ENCODE data around the gene CUX1. TPM values are rescaled to one million over a fixed set of nuclear protein-coding genes. Genes with fewer than 3 reads are reported as not detected.
"Not testable (repeated sequence)": the region's sequence is repeated elsewhere in the genome, so short reads cannot be mapped to it uniquely, and the experiment has no call there.

Gene CUX1
- total RNA-seq, 4 donors from 2014 or later: 52.5 to 93.6 (median 63.7) TPM

DNA sequence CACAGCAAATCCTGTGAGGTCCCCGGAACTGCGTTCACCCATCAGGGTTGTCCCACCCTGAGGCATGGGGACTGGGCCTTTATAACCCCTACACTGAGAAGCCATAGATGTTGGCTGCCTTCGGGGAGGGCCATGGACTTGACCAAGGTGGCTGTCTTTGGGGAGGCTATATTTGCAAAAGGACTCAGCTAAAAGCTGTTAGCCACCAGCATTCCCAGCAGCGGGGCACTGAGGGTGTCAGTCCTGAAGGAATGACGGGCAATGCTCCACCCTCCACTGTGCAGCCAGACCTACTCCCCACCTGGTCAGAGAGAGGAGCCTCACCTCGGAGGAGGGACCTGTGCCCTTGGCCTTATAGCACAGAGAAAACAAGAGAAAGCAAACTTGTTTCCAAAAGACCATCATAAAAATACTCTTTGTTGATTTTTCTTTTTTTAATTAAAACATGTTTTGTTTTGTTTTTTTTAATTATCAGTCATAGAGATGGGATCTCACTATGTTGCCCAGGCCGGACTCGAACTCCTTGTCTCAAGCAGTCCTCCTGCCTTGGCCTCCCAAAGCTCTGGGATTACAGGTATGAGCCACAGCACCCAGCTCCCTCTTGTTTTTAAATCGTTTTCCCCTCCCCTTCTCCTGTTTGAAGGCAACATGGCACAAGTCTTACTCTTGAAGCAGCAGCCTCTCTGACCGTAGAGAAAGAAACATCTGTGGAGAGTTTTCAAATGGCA, 26.7 kb upstream of the CUX1 start:
- TF ChIP-seq, protein P1, sequence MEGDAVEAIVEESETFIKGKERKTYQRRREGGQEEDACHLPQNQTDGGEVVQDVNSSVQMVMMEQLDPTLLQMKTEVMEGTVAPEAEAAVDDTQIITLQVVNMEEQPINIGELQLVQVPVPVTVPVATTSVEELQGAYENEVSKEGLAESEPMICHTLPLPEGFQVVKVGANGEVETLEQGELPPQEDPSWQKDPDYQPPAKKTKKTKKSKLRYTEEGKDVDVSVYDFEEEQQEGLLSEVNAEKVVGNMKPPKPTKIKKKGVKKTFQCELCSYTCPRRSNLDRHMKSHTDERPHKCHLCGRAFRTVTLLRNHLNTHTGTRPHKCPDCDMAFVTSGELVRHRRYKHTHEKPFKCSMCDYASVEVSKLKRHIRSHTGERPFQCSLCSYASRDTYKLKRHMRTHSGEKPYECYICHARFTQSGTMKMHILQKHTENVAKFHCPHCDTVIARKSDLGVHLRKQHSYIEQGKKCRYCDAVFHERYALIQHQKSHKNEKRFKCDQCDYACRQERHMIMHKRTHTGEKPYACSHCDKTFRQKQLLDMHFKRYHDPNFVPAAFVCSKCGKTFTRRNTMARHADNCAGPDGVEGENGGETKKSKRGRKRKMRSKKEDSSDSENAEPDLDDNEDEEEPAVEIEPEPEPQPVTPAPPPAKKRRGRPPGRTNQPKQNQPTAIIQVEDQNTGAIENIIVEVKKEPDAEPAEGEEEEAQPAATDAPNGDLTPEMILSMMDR (IDR thresholded peaks at IDR 0.05): no peak
- TF ChIP-seq EP300 (IDR thresholded peaks at IDR 0.05) (no peak), POLR2AphosphoS5 (IDR thresholded peaks at IDR 0.05) (no peak), POLR2A (IDR thresholded peaks at IDR 0.05) (no peak)
- Histone ChIP-seq H3K4me3 (no peak overlapping the region), H3K36me3 (no peaks in the 10 kb centered on the region), H3K27me3 (no peaks in the 10 kb centered on the region), H3K9me3 (no peaks in the 10 kb centered on the region), H3K4me1 (peaks cover 7% of the 10 kb centered on the region), H3K27ac (no peak overlapping the region)
- 85% methylated on average over 10 of the region's 10 CpGs for WGBS
- no peak for DNase-seq (ENCODE audit: low spot score in 2 of 2)

GRCh38 chr7:101792051-101792681, 25.3 kb upstream of the CUX1 start:
- no peak for DNase-seq (ENCODE audit: low spot score in 2 of 2)
- Histone ChIP-seq H3K27me3 (peaks cover under 1% of the 10 kb centered on the region), H3K4me3 (no peak overlapping the region), H3K36me3 (no peaks in the 10 kb centered on the region), H3K27ac (no peak overlapping the region), H3K9me3 (no peaks in the 10 kb centered on the region), H3K4me1 (peaks cover 7% of the 10 kb centered on the region)
- no peak for TF ChIP-seq POLR2AphosphoS5 (IDR thresholded peaks at IDR 0.05)
- TF ChIP-seq, protein P1 (IDR thresholded peaks at IDR 0.05): no peak
- TF ChIP-seq POLR2A (IDR thresholded peaks at IDR 0.05): no peak
- TF ChIP-seq EP300 (IDR thresholded peaks at IDR 0.05): no peak
- WGBS: 50% methylated on average over 9 of the region's 9 CpGs

DNA sequence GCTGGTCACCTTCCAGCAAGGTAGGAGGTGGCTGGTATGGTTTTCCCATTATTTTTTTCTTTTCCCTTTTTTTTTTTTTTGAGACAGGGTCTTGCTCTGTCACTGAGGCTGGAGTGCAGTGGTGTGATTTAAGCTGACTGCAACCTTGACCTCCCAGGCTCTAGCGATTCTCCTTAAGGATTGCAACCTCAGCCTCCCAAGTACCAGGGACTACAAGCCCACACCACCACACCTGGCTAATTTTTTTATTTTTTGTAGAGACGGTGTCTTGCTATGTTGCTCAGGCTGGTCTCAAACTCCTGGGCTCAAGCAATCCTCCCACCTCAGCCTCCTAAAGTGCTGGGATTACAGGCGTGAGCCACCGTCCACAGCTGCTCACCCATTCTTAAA, 24.7 kb upstream of the CUX1 start:
- not testable (repeated sequence) for H3K27me3 ChIP-seq; H3K36me3 ChIP-seq; H3K9me3 ChIP-seq; DNase-seq (ENCODE audit: low spot score in 2 of 2); H3K27ac ChIP-seq; H3K4me3 ChIP-seq; H3K4me1 ChIP-seq
- 96% methylated on average over 4 of the region's 4 CpGs for WGBS

GRCh38 chr7:101795461-101795860, 22.0 kb upstream of the CUX1 start:
- H3K4me1 ChIP-seq: peaks cover 7% of the 10 kb centered on the region
- WGBS: 93% methylated on average over 5 of the region's 5 CpGs
- H3K36me3 ChIP-seq: no peaks in the 10 kb centered on the region
- H3K27ac ChIP-seq: no peak overlapping the region
- no peak overlapping the region for H3K4me3 ChIP-seq
- TF ChIP-seq, protein P1 (IDR thresholded peaks at IDR 0.05): no peak
- no peak for TF ChIP-seq POLR2AphosphoS5 (IDR thresholded peaks at IDR 0.05)
- no peak for DNase-seq (ENCODE audit: low spot score in 2 of 2)
- H3K9me3 ChIP-seq: no peaks in the 10 kb centered on the region
- H3K27me3 ChIP-seq: peaks cover 15% of the 10 kb centered on the region

GRCh38 chr7:101798173-101798572, 19.3 kb upstream of the CUX1 start:
- DNase-seq (ENCODE audit: low spot score in 2 of 2); H3K36me3 ChIP-seq; H3K9me3 ChIP-seq; H3K4me1 ChIP-seq; H3K4me3 ChIP-seq; H3K27ac ChIP-seq: not testable (repeated sequence)
- 82% methylated on average over 10 of the region's 10 CpGs for WGBS
- H3K27me3 ChIP-seq: peaks cover 29% of the 10 kb centered on the region

- H3K4me3 ChIP-seq: no peak overlapping the region
- H3K4me1 ChIP-seq: peaks cover 13% of the 10 kb centered on the region
- no peaks in the 10 kb centered on the region for H3K9me3 ChIP-seq
- DNase-seq (ENCODE audit: low spot score in 2 of 2): no peak
- WGBS: 59% methylated on average over 11 of the region's 11 CpGs
- TF ChIP-seq, protein P1 (IDR thresholded peaks at IDR 0.05): no peak
- TF ChIP-seq EP300 (IDR thresholded peaks at IDR 0.05): no peak
- TF ChIP-seq POLR2AphosphoS5 (IDR thresholded peaks at IDR 0.05): no peak
- TF ChIP-seq POLR2A (IDR thresholded peaks at IDR 0.05): no peak
- H3K27ac ChIP-seq: no peak overlapping the region
- H3K27me3 ChIP-seq: peaks cover 49% of the 10 kb centered on the region
- no peaks in the 10 kb centered on the region for H3K36me3 ChIP-seq
These were observed 14.0 kb upstream of the CUX1 start for GRCh38 chr7:101803203-101804087.

Measured in suprapubic skin (tissue), 4 donors.